Measurements from ENCODE around the gene HDAC1. TPM values are rescaled to one million over a fixed set of nuclear protein-coding genes. Genes with fewer than 3 reads are reported as not detected.
"Not testable (repeated sequence)": the region's sequence is repeated elsewhere in the genome, so short reads cannot be mapped to it uniquely, and the experiment has no call there.

HDAC1 gene
- total RNA-seq, 1 experiment from 2014 or later = 186 TPM

DNA sequence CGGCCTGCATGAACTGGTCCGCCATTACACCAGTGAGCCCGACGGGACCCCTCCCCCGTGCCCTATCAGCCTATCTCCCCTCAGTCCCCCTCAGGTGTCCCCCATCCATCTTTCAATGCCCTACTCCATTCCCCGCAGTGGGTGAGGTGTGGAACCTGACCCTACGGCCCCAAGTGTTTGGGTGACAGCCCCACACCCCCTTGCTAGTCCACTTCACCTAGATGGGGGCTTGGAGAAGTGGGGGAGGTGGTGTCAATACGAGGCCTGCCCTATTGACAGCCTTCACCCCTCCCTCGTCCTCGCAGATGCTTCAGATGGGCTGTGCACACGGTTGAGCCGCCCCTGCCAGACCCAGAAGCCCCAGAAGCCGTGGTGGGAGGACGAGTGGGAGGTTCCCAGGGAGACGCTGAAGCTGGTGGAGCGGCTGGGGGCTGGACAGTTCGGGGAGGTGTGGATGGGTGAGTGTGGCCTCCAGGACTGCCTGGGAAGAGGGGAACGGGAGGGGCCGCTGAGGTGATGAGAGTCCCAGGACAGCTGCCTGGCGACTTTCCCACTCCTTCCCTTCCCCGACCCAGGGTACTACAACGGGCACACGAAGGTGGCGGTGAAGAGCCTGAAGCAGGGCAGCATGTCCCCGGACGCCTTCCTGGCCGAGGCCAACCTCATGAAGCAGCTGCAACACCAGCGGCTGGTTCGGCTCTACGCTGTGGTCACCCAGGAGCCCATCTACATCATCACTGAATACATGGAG, 15.7 kb upstream of the HDAC1 start:
- Mint-ChIP-seq H3K4me1 (ENCODE audit: low read depth, unreplicated experiment) (peaks cover 20% of the 10 kb centered on the region), H3K27me3 (ENCODE audit: unreplicated experiment) (peaks cover 39% of the 10 kb centered on the region), H3K4me3 (ENCODE audit: low read depth, unreplicated experiment) (no peak overlapping the region), H3K9me3 (ENCODE audit: low read depth, unreplicated experiment) (no peaks in the 10 kb centered on the region), H3K27ac (ENCODE audit: unreplicated experiment) (no peak overlapping the region), H3K36me3 (ENCODE audit: insufficient read depth, unreplicated experiment) (peaks cover 5% of the 10 kb centered on the region)
- no TSS peak for BruUV-seq (replicated peaks)
- CTCF ChIA-PET = no interaction called here
- intact Hi-C loops (cut with micrococcal nuclease; ENCODE audit: unreplicated experiment) = no loop called here
- no peak for DNase-seq
- TF ChIP-seq, protein P1, sequence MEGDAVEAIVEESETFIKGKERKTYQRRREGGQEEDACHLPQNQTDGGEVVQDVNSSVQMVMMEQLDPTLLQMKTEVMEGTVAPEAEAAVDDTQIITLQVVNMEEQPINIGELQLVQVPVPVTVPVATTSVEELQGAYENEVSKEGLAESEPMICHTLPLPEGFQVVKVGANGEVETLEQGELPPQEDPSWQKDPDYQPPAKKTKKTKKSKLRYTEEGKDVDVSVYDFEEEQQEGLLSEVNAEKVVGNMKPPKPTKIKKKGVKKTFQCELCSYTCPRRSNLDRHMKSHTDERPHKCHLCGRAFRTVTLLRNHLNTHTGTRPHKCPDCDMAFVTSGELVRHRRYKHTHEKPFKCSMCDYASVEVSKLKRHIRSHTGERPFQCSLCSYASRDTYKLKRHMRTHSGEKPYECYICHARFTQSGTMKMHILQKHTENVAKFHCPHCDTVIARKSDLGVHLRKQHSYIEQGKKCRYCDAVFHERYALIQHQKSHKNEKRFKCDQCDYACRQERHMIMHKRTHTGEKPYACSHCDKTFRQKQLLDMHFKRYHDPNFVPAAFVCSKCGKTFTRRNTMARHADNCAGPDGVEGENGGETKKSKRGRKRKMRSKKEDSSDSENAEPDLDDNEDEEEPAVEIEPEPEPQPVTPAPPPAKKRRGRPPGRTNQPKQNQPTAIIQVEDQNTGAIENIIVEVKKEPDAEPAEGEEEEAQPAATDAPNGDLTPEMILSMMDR (IDR thresholded peaks at IDR 0.05; ENCODE audit: unreplicated experiment) = no peak

DNA sequence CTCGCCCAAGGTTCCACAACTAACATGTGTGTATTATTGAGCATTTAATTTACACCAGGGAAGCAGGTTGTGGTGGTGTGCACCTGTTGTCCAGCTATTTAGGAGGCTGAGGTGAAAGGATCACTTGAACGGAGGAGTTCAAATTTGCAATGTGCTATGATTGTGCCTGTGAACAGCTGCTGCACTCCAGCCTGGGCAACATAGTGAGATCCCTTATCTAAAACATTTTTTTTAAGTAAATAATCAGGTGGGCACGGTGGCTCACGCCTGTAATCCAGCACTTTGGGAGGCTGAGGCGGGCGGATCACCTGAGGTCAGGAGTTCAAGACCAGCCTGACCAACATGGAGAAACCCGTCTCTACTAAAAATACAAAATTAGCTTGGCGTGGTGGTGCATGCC, 7.1 kb upstream of the HDAC1 start:
- H3K36me3 Mint-ChIP-seq (ENCODE audit: insufficient read depth, unreplicated experiment); DNase-seq; H3K9me3 Mint-ChIP-seq (ENCODE audit: low read depth, unreplicated experiment); intact Hi-C loops (cut with micrococcal nuclease; ENCODE audit: unreplicated experiment); BruUV-seq (replicated peaks); H3K4me3 Mint-ChIP-seq (ENCODE audit: low read depth, unreplicated experiment); H3K27me3 Mint-ChIP-seq (ENCODE audit: unreplicated experiment); H3K4me1 Mint-ChIP-seq (ENCODE audit: low read depth, unreplicated experiment); H3K27ac Mint-ChIP-seq (ENCODE audit: unreplicated experiment); CTCF ChIA-PET: not testable (repeated sequence)

GRCh38 chr1:32285658-32286057, 6.2 kb upstream of the HDAC1 start:
- Mint-ChIP-seq H3K4me3 (ENCODE audit: low read depth, unreplicated experiment) (no peak overlapping the region), H3K9me3 (ENCODE audit: low read depth, unreplicated experiment) (no peaks in the 10 kb centered on the region), H3K4me1 (ENCODE audit: low read depth, unreplicated experiment) (no peaks in the 10 kb centered on the region), H3K27me3 (ENCODE audit: unreplicated experiment) (no peaks in the 10 kb centered on the region), H3K27ac (ENCODE audit: unreplicated experiment) (no peak overlapping the region), H3K36me3 (ENCODE audit: insufficient read depth, unreplicated experiment) (peaks cover 5% of the 10 kb centered on the region)
- intact Hi-C loops (cut with micrococcal nuclease; ENCODE audit: unreplicated experiment) = no loop called here
- no TSS peak for BruUV-seq (replicated peaks)
- DNase-seq = no peak
- CTCF ChIA-PET = no interaction called here
- TF ChIP-seq, protein P1 (IDR thresholded peaks at IDR 0.05; ENCODE audit: unreplicated experiment) = no peak

GRCh38 chr1:32286763-32287162, 5.1 kb upstream of the HDAC1 start:
- Mint-ChIP-seq H3K4me3 (ENCODE audit: low read depth, unreplicated experiment) (no peak overlapping the region), H3K4me1 (ENCODE audit: low read depth, unreplicated experiment) (peaks cover 7% of the 10 kb centered on the region)

DNA sequence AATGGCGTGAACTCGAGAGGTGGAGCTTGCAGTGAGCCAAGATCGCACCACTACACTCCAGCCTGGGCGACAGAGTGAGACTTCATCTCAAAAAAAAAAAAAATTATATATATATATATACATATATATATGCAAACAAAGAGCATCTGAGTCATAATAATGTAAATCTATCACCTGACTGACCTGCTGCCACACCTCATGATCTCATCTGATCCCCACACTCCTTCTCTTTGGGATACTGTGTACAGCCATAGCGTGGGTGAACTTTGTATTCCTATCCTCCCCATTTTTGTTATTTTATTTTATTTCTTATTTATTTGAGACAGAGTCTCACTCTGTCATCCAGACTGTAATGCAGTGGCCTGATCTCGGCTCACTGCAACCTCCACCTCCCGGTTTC, 2.6 kb upstream of the HDAC1 start:
- H3K9me3 Mint-ChIP-seq (ENCODE audit: low read depth, unreplicated experiment) = no peaks in the 10 kb centered on the region
- CTCF ChIA-PET = no interaction called here
- TF ChIP-seq, protein P1 (IDR thresholded peaks at IDR 0.05; ENCODE audit: unreplicated experiment) = no peak

More at GRCh38 chr1:32286763-32287162, 5.1 kb upstream of the HDAC1 start:
- H3K27ac Mint-ChIP-seq (ENCODE audit: unreplicated experiment) = no peak overlapping the region
- no peak for DNase-seq
- H3K9me3 Mint-ChIP-seq (ENCODE audit: low read depth, unreplicated experiment) = no peaks in the 10 kb centered on the region
- intact Hi-C loops (cut with micrococcal nuclease; ENCODE audit: unreplicated experiment) = no loop called here
- H3K27me3 Mint-ChIP-seq (ENCODE audit: unreplicated experiment) = no peaks in the 10 kb centered on the region
- CTCF ChIA-PET = no interaction called here
- H3K36me3 Mint-ChIP-seq (ENCODE audit: insufficient read depth, unreplicated experiment) = peaks cover 13% of the 10 kb centered on the region
- TF ChIP-seq, protein P1 (IDR thresholded peaks at IDR 0.05; ENCODE audit: unreplicated experiment) = no peak
- BruUV-seq (replicated peaks) = no TSS peak

More for the DNA sequence above, 2.6 kb upstream of the HDAC1 start:
- H3K36me3 Mint-ChIP-seq (ENCODE audit: insufficient read depth, unreplicated experiment) = peaks cover 37% of the 10 kb centered on the region
- H3K4me3 Mint-ChIP-seq (ENCODE audit: low read depth, unreplicated experiment) = no peak overlapping the region
- H3K4me1 Mint-ChIP-seq (ENCODE audit: low read depth, unreplicated experiment) = peaks cover 8% of the 10 kb centered on the region
- no peak overlapping the region for H3K27ac Mint-ChIP-seq (ENCODE audit: unreplicated experiment)
- intact Hi-C loops (cut with micrococcal nuclease; ENCODE audit: unreplicated experiment) = no loop called here
- H3K27me3 Mint-ChIP-seq (ENCODE audit: unreplicated experiment) = no peaks in the 10 kb centered on the region
- DNase-seq = no peak
- BruUV-seq (replicated peaks) = no TSS peak
